ACC112 (cell line): ENCODE measurements around the gene TRAK1.

ENCODE experiments used
- H2AFZ ChIP-seq: fragments of 200-600 bp; sonication (generic); one replicate; pipeline ENCODE4 v1.6.0; 2017; ENCODE audit warnings: antibody characterized with exemption, low read length; ENCODE audit not compliant: unreplicated experiment
- H3K27ac ChIP-seq: fragments of 200-600 bp; sonication (generic); 2 replicates; pipeline ENCODE4 v1.5.1; 2014; ENCODE audit warnings: low read depth, mild to moderate bottlenecking, antibody characterized with exemption, low read length, moderate library complexity
- H3K27me3 ChIP-seq: fragments of 200-600 bp; sonication (generic); 2 replicates; pipeline ENCODE4 v1.6.1; 2014; ENCODE audit warnings: mild to moderate bottlenecking, antibody characterized with exemption, low read length, moderate library complexity, mixed read lengths; ENCODE audit not compliant: insufficient read depth
- H3K36me3 ChIP-seq: fragments of 200-600 bp; sonication (generic); 2 replicates; pipeline ENCODE4 v1.6.1; 2016; ENCODE audit warnings: mild to moderate bottlenecking, antibody characterized with exemption, low read length, moderate library complexity, mixed read lengths; ENCODE audit not compliant: insufficient read depth
- H3K4me1 ChIP-seq: fragments of 200-600 bp; sonication (generic); one replicate; pipeline ENCODE4 v1.6.1; 2016; ENCODE audit warnings: low read length, mixed read lengths; ENCODE audit not compliant: insufficient read depth, unreplicated experiment, control insufficient read depth
- H3K4me3 ChIP-seq: fragments of 200-600 bp; sonication (generic); 2 replicates; pipeline ENCODE4 v1.5.1; 2014; ENCODE audit warnings: mild to moderate bottlenecking, low read depth, low read length
- H3K79me2 ChIP-seq: fragments of 200-600 bp; sonication (generic); one replicate; pipeline ENCODE4 v1.6.0; 2016; ENCODE audit warnings: low read length; ENCODE audit not compliant: control insufficient read depth, unreplicated experiment, insufficient read depth

The TRAK1 gene

GRCh38 chr3:42225486-42226363, 134.6 kb downstream of the TRAK1 start:
- H2AFZ ChIP-seq: no peak overlapping the region
- no peak overlapping the region for H3K27ac ChIP-seq
- H3K4me3 ChIP-seq: no peak overlapping the region
- no peaks in the 10 kb centered on the region for H3K36me3 ChIP-seq
- no peaks in the 10 kb centered on the region for H3K27me3 ChIP-seq
- no peaks in the 10 kb centered on the region for H3K79me2 ChIP-seq
- peaks cover 3% of the 10 kb centered on the region for H3K4me1 ChIP-seq

- H3K79me2 ChIP-seq: no peaks in the 10 kb centered on the region
- H3K4me3 ChIP-seq: no peak overlapping the region
- peaks cover 3% of the 10 kb centered on the region for H3K4me1 ChIP-seq
- H3K27me3 ChIP-seq: no peaks in the 10 kb centered on the region
- no peak overlapping the region for H3K27ac ChIP-seq
- no peak overlapping the region for H2AFZ ChIP-seq
- no peaks in the 10 kb centered on the region for H3K36me3 ChIP-seq
These were observed 135.6 kb downstream of the TRAK1 start for GRCh38 chr3:42226470-42227425.

- Histone ChIP-seq H3K36me3 (no peaks in the 10 kb centered on the region), H3K79me2 (no peaks in the 10 kb centered on the region), H3K4me3 (no peak overlapping the region), H3K4me1 (peaks cover 3% of the 10 kb centered on the region), H3K27ac (no peak overlapping the region), H3K27me3 (peaks cover under 1% of the 10 kb centered on the region; the same call in 1 of the 2 replicates), H2AFZ (no peak overlapping the region)
These were observed 137.6 kb downstream of the TRAK1 start for GRCh38 chr3:42228796-42229195.

GRCh38 chr3:42229266-42229941, 138.2 kb downstream of the TRAK1 start:
- Histone ChIP-seq H3K79me2 (no peaks in the 10 kb centered on the region), H2AFZ (no peak overlapping the region), H3K27me3 (peaks cover 7% of the 10 kb centered on the region; the same call in 1 of the 2 replicates), H3K27ac (no peak overlapping the region), H3K36me3 (no peaks in the 10 kb centered on the region), H3K4me1 (peaks cover 3% of the 10 kb centered on the region), H3K4me3 (no peak overlapping the region)

GRCh38 chr3:42229942-42230688, 139.0 kb downstream of the TRAK1 start:
- H3K27me3 ChIP-seq: peaks cover 14% of the 10 kb centered on the region
- H3K36me3 ChIP-seq: no peaks in the 10 kb centered on the region
- H3K4me1 ChIP-seq: peaks cover 3% of the 10 kb centered on the region
- no peak overlapping the region for H3K27ac ChIP-seq
- H3K79me2 ChIP-seq: no peaks in the 10 kb centered on the region
- H2AFZ ChIP-seq: peak overlapping the region; percentile 73
- peak overlapping the region; percentile 65; the same call in 1 of the 2 replicates for H3K4me3 ChIP-seq

- H3K4me3 ChIP-seq: no peak overlapping the region
- H2AFZ ChIP-seq: no peak overlapping the region
- peaks cover 3% of the 10 kb centered on the region for H3K4me1 ChIP-seq
These were observed 139.7 kb downstream of the TRAK1 start for GRCh38 chr3:42230860-42231259.

GRCh38 chr3:42235532-42235931, 144.4 kb downstream of the TRAK1 start:
- Histone ChIP-seq H3K36me3 (no peaks in the 10 kb centered on the region), H3K4me3 (no peak overlapping the region), H3K27ac (no peak overlapping the region), H3K4me1 (no peaks in the 10 kb centered on the region), H2AFZ (no peak overlapping the region), H3K27me3 (peaks cover 48% of the 10 kb centered on the region), H3K79me2 (no peaks in the 10 kb centered on the region)

More at GRCh38 chr3:42230860-42231259, 139.7 kb downstream of the TRAK1 start:
- Histone ChIP-seq H3K27me3 (peaks cover 21% of the 10 kb centered on the region), H3K36me3 (no peaks in the 10 kb centered on the region), H3K79me2 (no peaks in the 10 kb centered on the region), H3K27ac (no peak overlapping the region)

GRCh38 chr3:42236611-42237010, 145.5 kb downstream of the TRAK1 start:
- no peak overlapping the region for H3K27ac ChIP-seq
- no peaks in the 10 kb centered on the region for H3K4me1 ChIP-seq
- H3K36me3 ChIP-seq: no peaks in the 10 kb centered on the region
- peaks cover 48% of the 10 kb centered on the region for H3K27me3 ChIP-seq
- H2AFZ ChIP-seq: no peak overlapping the region
- no peak overlapping the region for H3K4me3 ChIP-seq
- H3K79me2 ChIP-seq: no peaks in the 10 kb centered on the region

GRCh38 chr3:42246091-42246490, 154.9 kb downstream of the TRAK1 start:
- no peak overlapping the region for H3K27ac ChIP-seq
- H3K4me3 ChIP-seq: no peak overlapping the region
- H3K27me3 ChIP-seq: peaks cover 47% of the 10 kb centered on the region
- no peaks in the 10 kb centered on the region for H3K4me1 ChIP-seq
- H2AFZ ChIP-seq: no peak overlapping the region
- no peaks in the 10 kb centered on the region for H3K79me2 ChIP-seq
- H3K36me3 ChIP-seq: no peaks in the 10 kb centered on the region
